Activated T-cell treated with anti-CD3 and anti-CD28 coated beads for 4 hours (primary cell): Measurements from ENCODE around the gene NCBP3.

Experiments
- DNase-seq: peaks from one replicate; pipeline ENCODE4 v3.0.0-alpha.2; 2020

Gene NCBP3

DNA sequence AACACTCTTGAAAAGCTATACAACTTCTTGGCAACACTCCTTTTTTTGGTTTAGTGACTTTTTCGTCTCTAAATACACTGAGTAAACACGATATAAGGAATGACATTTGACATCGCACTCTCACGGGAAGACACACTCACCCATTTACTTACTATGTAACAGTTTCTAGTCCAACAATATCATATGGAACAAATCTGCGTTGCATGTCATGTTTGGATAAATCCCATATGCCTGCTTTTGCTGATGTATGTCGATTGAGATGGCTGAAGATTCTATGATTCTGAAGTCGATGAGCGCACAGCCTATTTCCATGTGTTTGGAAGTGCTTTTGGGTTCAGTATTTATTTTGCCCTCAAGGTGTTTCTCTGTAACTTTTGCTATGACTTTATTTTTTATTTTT is 63.3 kb downstream of the NCBP3 start:
- DNase-seq: no peak

DNA sequence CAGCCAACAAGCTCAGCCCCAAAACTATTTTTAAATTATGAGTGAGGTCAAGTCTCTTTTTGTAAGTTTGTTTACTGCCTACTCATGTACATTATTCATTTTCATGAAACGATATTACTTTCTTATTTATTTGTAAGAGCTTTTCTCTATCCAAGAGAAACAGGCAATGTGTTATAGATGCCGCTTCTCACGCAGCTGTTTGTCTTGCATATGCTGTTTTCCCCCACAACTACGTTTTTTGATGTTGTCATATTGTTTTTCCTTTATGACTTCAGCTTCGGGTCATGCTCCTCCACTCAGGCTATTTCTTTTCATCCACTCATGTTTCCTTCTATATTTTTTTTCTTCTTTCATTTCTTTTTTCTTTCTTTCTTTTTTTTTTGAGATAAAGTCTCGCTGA is 65.1 kb downstream of the NCBP3 start:
- no peak for DNase-seq

DNA sequence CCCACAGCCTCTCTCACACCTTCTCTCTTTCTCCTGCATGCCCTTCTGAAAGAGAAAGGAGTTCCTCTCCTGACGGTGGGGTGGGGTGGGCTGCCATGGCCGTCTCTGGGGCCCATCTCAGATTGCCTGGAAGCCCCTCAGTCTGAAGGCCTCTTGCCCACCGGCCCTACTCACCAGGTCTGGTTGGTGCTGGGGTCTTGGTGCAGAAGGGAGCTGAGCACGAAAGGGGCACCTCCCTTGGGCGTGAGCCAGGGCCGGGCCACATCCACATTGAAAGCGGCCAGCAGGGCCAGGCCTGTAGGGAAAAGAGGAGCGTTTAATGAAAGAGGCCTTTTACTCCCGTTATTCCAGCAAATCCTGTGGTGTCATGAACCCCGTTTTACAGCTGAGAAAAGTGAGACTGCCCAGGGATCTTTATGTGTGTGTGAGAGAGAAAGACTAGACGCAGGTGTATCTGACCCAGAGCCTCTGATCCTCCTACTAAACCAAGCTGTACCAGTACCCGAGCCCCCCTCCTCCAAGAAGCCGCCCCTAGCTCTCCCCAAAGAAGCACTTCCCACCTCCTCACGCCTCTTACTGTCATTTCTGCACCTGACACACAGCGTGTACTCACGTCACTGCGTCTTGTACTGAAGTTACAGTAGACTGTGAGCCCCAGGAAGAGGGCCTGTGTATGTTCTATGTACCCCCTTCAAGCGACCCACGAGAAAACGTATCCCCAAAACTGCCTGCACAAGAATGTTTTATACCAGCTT is 68.5 kb downstream of the NCBP3 start:
- DNase-seq: no peak

DNA sequence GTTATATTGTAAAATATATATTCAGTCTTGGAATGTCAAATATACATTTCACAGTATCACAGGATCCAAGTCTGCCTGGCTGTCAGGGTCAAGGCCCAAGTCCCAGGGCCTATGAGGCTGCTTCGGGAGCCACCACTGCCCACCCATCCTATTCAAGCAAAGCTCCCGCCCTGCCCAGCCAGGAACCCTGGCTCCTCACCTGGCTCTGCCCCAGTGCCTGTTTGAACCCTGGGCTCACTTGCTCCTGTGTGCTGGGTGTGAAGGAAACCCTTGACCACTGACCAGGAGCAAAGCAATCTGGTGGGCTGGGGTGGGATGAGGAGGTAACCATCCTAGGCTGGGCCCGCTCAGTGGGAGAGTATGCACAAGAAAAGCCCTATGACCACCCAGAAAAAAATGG is 72.1 kb downstream of the NCBP3 start:
- DNase-seq: no peak

DNA sequence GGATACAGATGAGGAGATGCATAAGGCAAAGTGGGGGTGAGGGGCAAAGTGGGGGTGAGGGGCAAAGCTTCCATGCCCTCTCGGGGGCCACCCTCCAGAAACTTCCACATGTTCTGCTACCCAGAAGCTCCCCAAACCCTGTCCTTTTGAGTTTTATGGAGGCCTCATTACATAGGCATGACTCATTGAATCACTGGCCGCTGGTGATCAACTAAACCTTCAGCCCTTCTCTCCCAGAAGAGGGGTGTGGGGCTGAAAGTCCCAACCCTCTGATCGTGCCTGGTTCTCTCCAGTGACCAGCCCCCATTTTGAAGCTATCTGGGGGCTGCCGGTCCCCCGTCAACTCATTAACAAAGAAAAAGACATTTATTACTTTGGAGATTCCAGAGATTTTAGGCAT is 72.5 kb downstream of the NCBP3 start:
- DNase-seq: no peak

DNA sequence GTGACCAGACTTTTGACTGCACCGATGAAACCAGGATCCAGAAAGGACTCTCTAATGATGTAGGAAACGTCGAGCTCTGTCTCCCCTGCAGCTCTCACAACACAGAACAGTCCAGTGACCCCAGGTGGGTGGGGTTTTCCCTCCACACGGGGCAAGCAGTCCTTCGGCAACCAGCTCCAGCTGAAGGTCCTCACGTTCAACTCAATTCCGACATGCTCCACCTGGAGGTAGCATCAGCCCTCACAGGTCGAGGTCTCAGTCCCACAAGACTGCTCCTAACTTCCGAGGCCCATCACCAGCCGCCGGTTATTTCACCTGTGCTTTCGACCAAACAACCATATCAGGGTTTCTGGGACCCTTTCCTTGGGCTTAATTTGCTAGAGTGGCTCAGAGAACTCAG is 73.3 kb downstream of the NCBP3 start:
- no peak for DNase-seq

DNA sequence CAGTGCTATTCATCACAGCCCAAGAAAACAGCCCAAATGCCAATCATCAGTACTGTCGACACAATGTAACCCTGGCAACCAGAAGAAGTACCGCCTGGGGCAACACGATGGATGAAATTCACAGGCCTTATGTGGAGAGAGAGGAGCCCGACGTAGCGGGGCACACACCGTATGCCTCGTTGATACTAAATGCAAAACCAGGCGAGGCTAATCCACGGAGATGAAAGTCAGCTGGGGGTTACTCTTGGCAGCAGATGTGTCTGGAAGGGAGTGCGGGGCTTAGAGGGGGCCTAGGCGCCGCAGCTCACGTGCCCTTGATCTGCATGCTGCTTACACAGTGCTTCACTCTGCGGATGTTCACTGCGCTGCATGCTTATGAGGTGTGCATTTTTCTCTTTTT is 74.9 kb downstream of the NCBP3 start:
- no peak for DNase-seq

DNA sequence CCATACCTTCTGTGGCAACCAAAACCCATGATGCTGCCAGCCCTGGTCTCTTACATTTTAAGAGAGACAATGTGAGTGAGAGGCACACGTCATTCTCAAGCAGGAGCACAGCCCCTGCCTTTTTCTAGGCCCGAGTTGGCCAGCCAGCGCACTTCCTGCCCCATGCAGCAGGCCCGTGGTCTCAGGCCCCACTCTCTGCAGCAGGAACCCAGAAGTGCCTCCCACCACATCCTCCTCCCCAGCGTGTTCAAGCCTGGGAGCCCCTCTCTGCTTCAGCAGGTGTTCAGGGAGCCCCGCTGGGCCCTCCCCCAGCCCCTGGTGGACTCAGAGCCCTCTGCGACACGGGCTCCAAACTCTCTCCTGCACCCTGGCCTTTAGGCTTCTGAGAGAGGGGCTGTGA is 75.6 kb downstream of the NCBP3 start:
- DNase-seq: no peak

DNA sequence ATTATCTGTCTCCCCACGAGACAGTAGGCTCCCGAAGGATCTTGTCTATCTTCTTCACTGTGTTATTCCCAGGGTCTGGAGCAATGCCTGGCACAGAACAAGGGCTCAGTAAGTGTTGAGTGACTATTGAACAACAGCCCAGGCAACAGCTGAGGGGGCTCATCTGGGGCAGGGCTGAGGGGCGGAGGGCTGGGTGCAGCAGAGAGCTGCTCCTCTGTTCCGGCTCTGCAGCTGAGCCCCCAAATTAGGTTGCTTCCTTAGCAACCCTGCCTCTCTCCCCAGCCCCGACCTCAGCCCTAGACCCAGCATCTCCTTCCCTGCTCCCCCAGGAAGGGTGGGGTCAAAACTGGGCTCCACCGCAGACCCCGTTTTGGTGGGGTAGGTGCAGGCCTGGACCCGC is 77.3 kb downstream of the NCBP3 start:
- DNase-seq: no peak

DNA sequence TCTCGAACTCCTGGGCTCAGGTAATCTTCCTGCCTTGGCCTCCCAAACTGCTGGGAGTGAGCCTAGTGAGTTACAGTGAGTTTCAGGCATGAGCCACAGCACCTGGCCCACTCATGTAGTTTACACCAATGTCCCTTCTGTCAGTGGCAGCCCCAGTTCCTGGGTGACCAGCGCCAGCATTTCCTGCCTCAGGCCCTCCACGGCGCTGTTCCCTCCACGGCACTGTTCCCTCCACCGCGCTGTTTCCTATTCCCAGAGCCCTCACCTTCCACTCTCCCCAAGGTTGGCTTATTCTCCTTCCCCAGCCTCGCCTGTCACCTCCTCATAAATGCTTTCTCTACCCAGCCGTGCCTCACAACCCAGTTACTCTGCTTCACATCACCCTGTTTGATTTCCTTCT is 77.7 kb downstream of the NCBP3 start:
- no peak for DNase-seq

DNA sequence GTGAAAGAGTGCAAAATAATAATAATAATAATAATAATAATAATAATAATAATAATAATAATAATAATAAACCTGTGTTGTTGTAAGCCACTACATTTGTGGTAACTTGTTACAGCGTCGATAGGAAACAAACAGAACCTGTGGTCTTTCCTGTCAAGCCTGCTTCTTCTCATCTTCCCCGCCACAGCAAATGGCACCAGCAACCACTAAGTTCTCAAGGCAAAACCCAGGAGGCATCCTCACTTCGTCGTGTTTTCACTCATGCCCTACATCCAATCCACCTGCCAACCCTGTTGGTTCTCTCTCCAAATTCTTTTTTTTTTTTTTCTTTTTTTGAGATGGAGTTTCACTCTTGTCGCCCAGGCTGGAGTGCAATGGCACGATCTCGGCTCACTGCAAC is 79.3 kb downstream of the NCBP3 start:
- no peak for DNase-seq

DNA sequence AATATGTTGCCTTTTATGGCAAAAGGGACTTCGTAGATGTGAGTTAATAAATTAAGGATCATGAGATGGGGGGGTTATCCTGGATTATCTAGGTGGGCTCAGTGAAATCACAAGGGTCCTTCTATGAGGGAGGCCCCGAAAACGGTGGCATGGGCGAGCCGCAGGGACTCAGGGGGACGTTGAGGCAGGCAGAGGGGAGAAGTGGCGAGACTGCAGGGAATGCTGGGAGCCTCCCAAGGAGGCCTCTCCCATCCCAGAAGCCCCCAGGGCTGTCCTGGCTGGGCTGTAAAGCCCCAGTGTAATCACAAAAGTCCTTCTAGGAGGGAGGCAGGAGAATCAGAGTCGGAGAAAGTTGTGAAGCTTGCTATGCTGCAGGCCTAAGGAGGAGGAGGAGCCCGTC is 80.1 kb downstream of the NCBP3 start:
- no peak for DNase-seq

DNA sequence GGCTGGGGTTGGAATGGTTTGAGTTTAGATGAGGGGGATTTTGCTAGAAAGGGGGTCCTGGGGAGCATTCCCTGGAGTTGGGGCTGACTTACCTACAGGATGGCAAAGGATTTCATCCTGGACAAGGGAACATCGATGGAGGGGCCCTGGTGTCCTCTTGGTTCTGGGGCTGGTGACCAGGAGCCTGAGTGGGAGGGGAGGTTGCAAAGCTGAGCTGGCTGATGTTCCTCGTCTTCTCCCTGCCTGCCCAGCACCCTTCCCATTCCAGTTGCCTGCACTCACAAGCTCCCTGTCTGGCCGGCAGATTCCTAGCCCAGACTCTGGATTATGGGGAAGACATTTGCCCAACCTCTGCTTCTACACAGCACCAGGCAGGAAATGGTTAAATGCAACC is 82.3 kb downstream of the NCBP3 start:
- DNase-seq: no peak

DNA sequence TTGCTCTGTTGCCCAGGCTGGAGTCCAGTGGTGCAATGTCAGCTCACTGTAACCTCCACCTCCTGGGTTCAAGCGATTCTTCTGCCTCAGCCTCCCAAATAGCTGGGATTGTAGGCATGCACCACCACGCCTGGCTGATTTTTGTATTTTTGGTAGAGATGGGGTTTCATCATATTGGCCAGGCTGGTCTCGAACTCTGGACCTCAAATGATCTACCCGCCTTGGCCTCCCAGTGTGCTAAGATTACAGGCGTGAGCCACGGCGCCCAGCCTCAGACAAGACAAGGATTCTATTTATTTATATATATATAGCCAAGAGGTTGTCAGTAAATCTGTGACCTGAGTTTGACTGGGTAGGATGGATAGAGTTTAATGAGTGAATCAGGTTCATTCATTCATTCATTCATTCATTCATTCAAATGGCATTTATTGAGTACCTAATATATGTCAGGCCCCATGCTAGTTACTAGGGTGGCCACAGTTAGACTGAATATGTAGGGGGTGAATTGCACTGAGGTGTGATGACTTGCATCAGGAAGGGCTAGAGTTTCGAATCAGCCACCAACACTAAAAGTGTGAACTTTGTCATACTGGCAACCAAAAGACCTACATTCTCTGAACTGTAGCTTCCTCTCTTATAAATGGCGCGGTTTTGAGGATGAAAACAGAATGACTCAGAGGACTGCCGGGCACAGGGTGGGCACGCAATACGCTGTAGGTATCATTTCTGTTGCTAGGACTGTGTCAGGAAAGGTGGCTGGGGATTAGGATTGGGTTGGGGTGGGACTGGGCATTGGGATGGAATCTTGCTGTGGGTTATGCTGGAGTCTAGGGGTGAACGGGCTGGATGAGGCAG is 82.9 kb downstream of the NCBP3 start:
- no peak for DNase-seq

DNA sequence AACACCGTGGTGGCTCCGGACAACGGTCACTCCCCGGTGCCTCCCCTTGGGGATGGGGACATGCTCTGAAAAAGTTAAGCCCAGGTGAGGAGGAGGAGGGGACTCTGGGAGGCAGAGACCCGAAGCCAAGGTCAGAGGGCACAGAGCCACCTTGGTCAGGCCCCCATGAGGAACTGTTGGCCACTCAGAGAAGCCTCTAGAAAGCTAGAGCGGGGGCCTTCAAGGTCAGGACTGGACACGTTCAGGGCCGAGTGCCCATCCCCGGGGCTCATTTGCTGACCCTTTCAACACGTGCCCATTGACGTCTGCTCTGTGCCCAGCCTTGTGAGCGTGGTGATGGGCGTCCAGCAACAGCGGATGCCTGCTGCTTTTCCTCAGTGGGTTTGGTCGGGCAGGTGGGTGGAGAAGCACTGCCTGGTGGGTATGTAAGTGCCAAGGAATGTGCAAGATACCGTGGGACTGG is 84.1 kb downstream of the NCBP3 start:
- DNase-seq: no peak

DNA sequence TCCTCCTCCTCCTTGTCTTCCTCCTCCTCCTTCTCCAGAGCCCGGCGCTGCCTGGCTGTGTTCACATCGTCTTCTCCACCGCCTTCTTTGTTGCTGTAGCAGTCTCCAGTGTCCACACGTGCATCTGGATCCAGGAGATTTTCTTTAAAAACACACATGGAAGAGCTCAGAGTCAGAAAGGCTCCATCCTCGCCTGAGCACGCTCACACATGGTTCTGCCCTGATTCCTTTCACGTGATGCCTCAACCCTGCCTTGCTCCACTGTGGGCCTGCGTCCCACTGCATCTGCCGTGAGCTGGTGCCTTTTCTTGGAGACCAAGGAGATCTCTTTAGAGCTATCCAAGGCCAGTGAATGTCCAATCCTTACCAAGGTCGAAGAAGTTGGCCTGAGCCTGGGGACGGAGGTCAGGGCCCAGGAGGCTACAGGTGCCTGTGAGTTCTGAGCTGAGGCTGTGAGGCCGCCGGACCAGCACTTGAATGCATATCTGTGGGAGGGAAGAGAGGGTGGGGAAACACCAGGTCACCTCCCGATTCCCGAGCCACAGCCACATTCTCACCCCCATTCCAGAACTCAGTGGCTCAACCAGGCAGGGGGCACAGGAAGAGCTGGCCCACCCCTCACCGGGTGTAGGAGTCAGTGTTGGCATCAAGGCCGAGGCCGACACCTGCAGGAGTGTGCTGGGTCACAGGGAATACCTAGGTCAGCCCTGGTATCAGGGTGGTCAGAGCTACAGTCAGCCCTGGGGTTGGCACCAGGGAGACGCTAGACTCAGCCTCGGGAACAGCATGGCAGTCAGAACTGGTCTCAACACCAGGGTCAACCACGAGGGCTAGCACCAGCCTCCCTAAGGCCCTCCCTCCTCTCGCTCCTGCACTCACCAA is 84.8 kb downstream of the NCBP3 start:
- no peak for DNase-seq

DNA sequence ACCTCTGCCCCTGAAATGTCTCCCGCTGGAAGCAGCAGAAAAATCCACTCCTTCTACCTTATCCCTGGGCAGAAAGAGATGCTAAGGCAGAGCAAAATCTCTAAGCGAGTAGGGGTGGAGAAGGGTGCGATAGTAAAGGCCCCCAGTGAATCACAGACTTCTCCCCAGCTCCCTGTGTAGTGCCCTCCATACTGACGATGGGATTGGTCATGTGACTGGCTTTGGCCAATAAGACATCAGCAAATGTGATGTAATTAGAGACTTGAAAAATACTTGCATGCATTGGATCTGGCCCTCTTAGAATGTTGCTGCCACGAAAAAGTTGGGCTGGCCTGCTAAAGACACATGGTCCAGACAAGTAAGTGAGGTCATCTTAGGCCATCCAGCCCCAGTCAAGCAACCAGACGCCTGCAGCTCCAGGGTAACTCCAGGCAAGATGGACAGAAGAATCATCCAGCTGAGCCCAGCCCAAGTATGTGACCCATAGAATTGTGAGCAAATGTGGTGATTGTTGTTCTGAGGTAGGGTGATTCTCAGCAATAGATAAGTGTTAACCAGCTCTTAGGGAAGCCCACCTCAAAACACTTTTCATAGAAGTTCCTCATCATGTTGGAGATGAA is 86.3 kb downstream of the NCBP3 start:
- no peak for DNase-seq

DNA sequence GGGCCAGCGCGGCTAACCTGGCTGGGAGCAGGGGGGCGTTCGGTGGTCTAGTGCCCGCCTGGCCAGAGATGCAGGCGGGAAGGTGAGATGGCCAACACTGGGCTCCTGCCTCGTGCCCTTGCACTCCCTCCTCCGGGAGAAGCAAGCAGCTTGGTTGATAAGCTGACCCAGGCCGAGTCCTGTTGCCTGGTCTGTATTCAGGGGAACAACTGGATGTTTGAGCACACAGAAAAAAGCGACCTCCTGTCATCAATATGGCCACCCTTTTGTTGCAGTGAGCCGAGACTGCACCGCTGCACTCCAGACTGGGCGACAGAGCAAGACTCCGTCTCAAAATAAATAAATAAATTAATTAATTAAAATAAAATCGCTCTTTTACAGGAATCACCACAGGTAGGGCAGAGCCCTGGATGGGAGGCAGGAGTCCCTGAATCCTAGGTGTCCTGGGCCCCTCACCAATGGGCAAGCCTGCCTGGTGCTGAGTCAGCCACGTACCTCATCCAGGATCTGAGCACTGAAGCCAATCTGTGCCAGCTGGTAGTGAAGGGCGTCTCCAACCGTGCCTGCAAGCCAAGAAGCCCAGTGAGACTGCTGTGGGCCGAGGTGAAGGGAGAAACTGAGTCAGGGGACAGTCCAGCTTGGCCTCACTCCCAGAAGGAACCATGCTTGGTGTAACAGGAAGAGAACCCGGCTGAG is 90.6 kb downstream of the NCBP3 start:
- DNase-seq: no peak

DNA sequence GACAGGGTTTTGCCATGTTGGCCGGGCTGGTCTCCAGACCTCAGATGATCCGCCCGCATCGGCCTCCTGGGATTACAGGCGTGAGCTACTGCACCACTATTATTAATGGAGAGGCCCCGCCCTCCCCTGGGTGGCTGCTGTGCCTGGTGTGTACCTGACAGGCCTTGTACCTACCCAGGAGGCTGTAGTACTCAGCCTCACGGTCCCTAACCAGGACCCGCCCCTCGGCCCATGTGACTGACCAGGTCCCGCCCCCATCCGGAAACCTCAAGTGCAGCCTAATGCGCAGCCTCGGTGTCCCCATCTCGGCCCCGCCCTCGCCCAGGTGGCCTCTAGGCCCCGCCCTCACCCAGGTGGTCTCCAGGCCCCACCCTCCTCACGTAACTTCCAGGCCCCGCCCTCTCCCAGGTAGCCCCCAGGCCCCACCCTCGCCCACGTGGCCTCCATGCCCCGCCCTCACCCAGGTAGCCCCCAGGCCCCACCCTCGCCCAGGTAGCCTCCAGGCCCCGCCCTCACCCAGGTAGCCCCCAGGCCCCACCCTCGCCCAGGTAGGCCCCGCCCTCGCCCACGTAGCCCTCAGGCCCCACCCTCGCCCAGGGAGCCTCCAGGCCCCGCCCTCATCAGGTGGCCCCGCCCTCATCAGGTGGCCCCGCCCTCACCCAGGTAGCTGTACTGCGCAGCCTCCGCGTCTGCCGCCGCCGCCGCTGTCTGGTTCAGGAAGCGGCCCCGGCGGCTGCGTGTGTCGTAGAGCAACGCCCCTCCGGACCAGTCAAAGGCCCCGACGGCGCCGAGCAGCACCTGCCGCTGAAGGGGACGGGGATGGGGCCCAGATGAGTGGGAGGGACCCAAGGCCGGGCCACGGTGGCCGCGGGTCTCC is 91.3 kb downstream of the NCBP3 start:
- DNase-seq: peak; percentile 59

DNA sequence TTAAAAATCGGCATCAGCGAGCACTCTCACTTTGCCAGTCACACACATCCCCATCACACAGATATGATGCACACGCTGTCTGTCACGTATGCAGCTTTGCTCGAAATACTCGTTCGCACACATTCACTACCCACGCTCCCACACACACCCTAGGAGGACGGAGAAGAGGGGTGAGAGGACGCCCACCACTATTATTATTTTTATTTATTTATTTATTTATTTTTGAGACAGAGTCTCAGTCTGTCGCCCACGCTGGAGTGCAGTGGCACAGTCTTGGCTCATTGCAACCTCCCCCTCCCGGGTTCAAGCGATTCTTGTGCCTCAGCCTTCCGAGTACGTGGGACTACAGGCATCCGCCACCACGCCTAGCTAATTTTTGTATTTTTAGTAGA is 92.0 kb downstream of the NCBP3 start:
- DNase-seq: no peak

DNA sequence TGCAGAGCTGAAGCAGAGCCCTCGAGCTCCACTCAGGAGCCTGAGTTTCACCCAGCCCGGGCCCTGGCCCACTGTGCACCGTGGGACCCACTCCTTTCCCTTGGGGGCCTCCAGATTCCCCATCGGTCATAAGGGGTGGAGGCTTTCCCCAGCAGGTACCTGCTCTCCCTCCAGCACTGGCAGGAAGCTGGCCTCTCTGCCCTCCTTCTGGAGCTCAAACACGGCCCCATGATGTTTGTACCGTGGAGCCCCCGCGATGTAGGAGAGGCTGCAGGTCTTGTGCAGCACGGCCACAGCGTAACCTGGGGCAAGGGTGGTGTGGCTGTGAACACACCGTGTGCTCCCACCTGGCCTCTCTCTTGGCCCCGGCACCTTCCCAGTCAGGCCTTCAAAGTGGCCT is 92.4 kb downstream of the NCBP3 start:
- DNase-seq: no peak
